ENCODE data around the gene CIITA.
"Not testable (repeated sequence)": the region's sequence is repeated elsewhere in the genome, so short reads cannot be mapped to it uniquely, and the experiment has no call there.

CIITA gene

GRCh38 chr16:10876799-10877341, at the start of gene CIITA:
CIITA (plus strand) TSS chr16:10877202; CDS start chr16:10877331, 129 bp downstream.
- no peak for DNase-seq

GRCh38 chr16:10827691-10828341, 49.2 kb upstream of the CIITA start:
- no peak for DNase-seq

- no peak for DNase-seq
Observed at GRCh38 chr16:10828851-10829366, 48.1 kb upstream of the CIITA start.

GRCh38 chr16:10829390-10830098, 47.5 kb upstream of the CIITA start:
- DNase-seq: not testable (repeated sequence)

- DNase-seq: not testable (repeated sequence)
Observed at GRCh38 chr16:10830240-10830639, 46.8 kb upstream of the CIITA start.

- DNase-seq: no peak
Observed at GRCh38 chr16:10831894-10832886, 44.8 kb upstream of the CIITA start.

- DNase-seq: no peak
Observed at GRCh38 chr16:10833271-10833670, 43.7 kb upstream of the CIITA start.

- DNase-seq: no peak
Observed at GRCh38 chr16:10834130-10834529, 42.9 kb upstream of the CIITA start.

GRCh38 chr16:10834766-10835165, 42.2 kb upstream of the CIITA start:
- no peak for DNase-seq

- no peak for DNase-seq
Observed at GRCh38 chr16:10835281-10835931, 41.6 kb upstream of the CIITA start.

GRCh38 chr16:10836174-10836853, 40.7 kb upstream of the CIITA start:
- no peak for DNase-seq

- no peak for DNase-seq
Observed at GRCh38 chr16:10838621-10839278, 38.3 kb upstream of the CIITA start.

GRCh38 chr16:10839279-10839666, 37.7 kb upstream of the CIITA start:
- no peak for DNase-seq

- DNase-seq: no peak
Observed at GRCh38 chr16:10840703-10841102, 36.3 kb upstream of the CIITA start.

GRCh38 chr16:10846213-10846998, 30.6 kb upstream of the CIITA start:
- no peak for DNase-seq

GRCh38 chr16:10847176-10847575, 29.8 kb upstream of the CIITA start:
- DNase-seq: no peak

- DNase-seq: no peak
Observed at GRCh38 chr16:10849736-10850477, 27.1 kb upstream of the CIITA start.

GRCh38 chr16:10850478-10850850, 26.5 kb upstream of the CIITA start:
- no peak for DNase-seq

- no peak for DNase-seq
Observed at GRCh38 chr16:10851512-10851911, 25.5 kb upstream of the CIITA start.

GRCh38 chr16:10852286-10852685, 24.7 kb upstream of the CIITA start:
- no peak for DNase-seq

Measured in COR-L47 (cell line).